OCI-LY1 (cell line): ENCODE measurements around the gene CARD11.

Experiments used
- CTCF ChIP-seq: fragments of 200-600 bp; sonication (generic), shearing (Covaris generic); IDR thresholded peaks from 2 replicates; pipeline ENCODE4 v1.5.1; 2017; ENCODE audit warnings: mild to moderate bottlenecking, antibody characterized with exemption, low read length, moderate library complexity, mixed read lengths
- EZH2 ChIP-seq: fragments of 200-600 bp; sonication (generic), shearing (Covaris generic); IDR thresholded peaks from 2 replicates; pipeline ENCODE4 v1.8.0; 2017; ENCODE audit warnings: borderline replicate concordance, mixed run types, mild to moderate bottlenecking, antibody characterized with exemption, low read length, moderate library complexity, mixed read lengths

GRCh38 chr7:2904202-2904601, 139.5 kb downstream of the CARD11 start:
- TF ChIP-seq EZH2 (no peak), CTCF (no peak)
